Transverse colon (tissue), 3 donors: Measurements from ENCODE around the gene RSAD2.

Experiments used
- CTCF ChIP-seq, 5 experiments: fragments of 200-600 bp in 3 of 5; fragments of 450-650 bp in 2 of 5; sonication (generic) in 3 of 5; IDR thresholded peaks; 1 replicate in 2 of 5; 2 replicates in 3 of 5; pipeline ENCODE4 v1.5.1; 2016 to 2017; ENCODE audit warnings: antibody characterized with exemption in 5 of 5, inconsistent platforms in 3 of 5, mild to moderate bottlenecking in 2 of 5, moderate library complexity in 1 of 5
- POLR2A ChIP-seq: fragments of 450-650 bp; IDR thresholded peaks from one replicate; pipeline ENCODE4 v1.6.1; 2016; ENCODE audit warnings: antibody characterized with exemption, mild to moderate bottlenecking, moderate library complexity

- TF ChIP-seq POLR2A, result no peak
- no peak for TF ChIP-seq CTCF (IDR thresholded peaks at IDR 0.05)
These were observed 51.7 kb downstream of the RSAD2 start for GRCh38 chr2:6929196-6929819.
